ENCODE data around the gene ZNF524.
"Not testable (repeated sequence)": the region's sequence is repeated elsewhere in the genome, so short reads cannot be mapped to it uniquely, and the experiment has no call there.

Gene ZNF524

GRCh38 chr19:55567708-55568328, 32.3 kb upstream of the ZNF524 start:
- no peak for DNase-seq (ENCODE audit: extremely low spot score)
- POLR2A ChIA-PET: interaction anchor here (0.6 kb wide), 1 partner anchor 13 kb away, joined by 3 read pairs; the partner anchor contains the start of gene ZNF579
- TF ChIP-seq TARDBP (IDR thresholded peaks at IDR 0.05): no peak
- no peak for TF ChIP-seq ARNT (IDR thresholded peaks at IDR 0.05)
- TF ChIP-seq FOXK2 (IDR thresholded peaks at IDR 0.05): no peak
- no peak for TF ChIP-seq L3MBTL2 (conservative IDR thresholded peaks at IDR 0.05)
- no peak for TF ChIP-seq ZNF384 (IDR thresholded peaks at IDR 0.05)
- no peak for TF ChIP-seq CTBP1 (IDR thresholded peaks at IDR 0.05; ENCODE audit: borderline replicate concordance)
- TF ChIP-seq ELF4 (IDR thresholded peaks at IDR 0.05): no peak
- no peak for TF ChIP-seq LEF1 (IDR thresholded peaks at IDR 0.05; ENCODE audit: borderline replicate concordance)
- no peak for TF ChIP-seq BHLHE40 (IDR thresholded peaks at IDR 0.05; ENCODE audit: borderline replicate concordance)
- no peak for TF ChIP-seq SUZ12 (IDR thresholded peaks at IDR 0.05)
- TF ChIP-seq NFRKB (IDR thresholded peaks at IDR 0.05): no peak
- TF ChIP-seq SP1 (IDR thresholded peaks at IDR 0.05): no peak
- TF ChIP-seq FOXM1 (IDR thresholded peaks at IDR 0.05; ENCODE audit: borderline replicate concordance): no peak
- no peak for TF ChIP-seq FOXA1 (IDR thresholded peaks at IDR 0.05)
- no peak for TF ChIP-seq HDGF (IDR thresholded peaks at IDR 0.05; ENCODE audit: borderline replicate concordance)
- no peak for TF ChIP-seq PKNOX1 (IDR thresholded peaks at IDR 0.05)
- CTCF ChIA-PET: no interaction called here

GRCh38 chr19:55569477-55569876, 30.6 kb upstream of the ZNF524 start:
- DNase-seq (ENCODE audit: extremely low spot score); POLR2A ChIA-PET; CTCF ChIA-PET: not testable (repeated sequence)

GRCh38 chr19:55573929-55574328, 26.2 kb upstream of the ZNF524 start:
- POLR2A ChIA-PET: interaction anchor here (1.4 kb wide), 1 partner anchor 25 kb away, joined by 5 read pairs; the partner anchor contains the start of gene FIZ1
- DNase-seq (ENCODE audit: extremely low spot score): not testable (repeated sequence)
- CTCF ChIA-PET: interaction anchor here (0.7 kb wide), 1 partner anchor 33 kb away, joined by 3 read pairs; no protein-coding TSS in a partner anchor

- POLR2A ChIA-PET: no interaction called here
- DNase-seq (ENCODE audit: extremely low spot score): no peak
- TF ChIP-seq SUZ12 (IDR thresholded peaks at IDR 0.05): no peak
- no peak for TF ChIP-seq LEF1 (IDR thresholded peaks at IDR 0.05; ENCODE audit: borderline replicate concordance)
- TF ChIP-seq FOXM1 (IDR thresholded peaks at IDR 0.05; ENCODE audit: borderline replicate concordance): no peak
- no peak for TF ChIP-seq ARNT (IDR thresholded peaks at IDR 0.05)
- TF ChIP-seq NFRKB (IDR thresholded peaks at IDR 0.05): no peak
- TF ChIP-seq TARDBP (IDR thresholded peaks at IDR 0.05): no peak
- TF ChIP-seq ZNF384 (IDR thresholded peaks at IDR 0.05): no peak
- TF ChIP-seq ELF4 (IDR thresholded peaks at IDR 0.05): no peak
- TF ChIP-seq SP1 (IDR thresholded peaks at IDR 0.05): no peak
- TF ChIP-seq PKNOX1 (IDR thresholded peaks at IDR 0.05): no peak
- CTCF ChIA-PET: no interaction called here
These were observed 23.3 kb upstream of the ZNF524 start for GRCh38 chr19:55576746-55577145.

DNA sequence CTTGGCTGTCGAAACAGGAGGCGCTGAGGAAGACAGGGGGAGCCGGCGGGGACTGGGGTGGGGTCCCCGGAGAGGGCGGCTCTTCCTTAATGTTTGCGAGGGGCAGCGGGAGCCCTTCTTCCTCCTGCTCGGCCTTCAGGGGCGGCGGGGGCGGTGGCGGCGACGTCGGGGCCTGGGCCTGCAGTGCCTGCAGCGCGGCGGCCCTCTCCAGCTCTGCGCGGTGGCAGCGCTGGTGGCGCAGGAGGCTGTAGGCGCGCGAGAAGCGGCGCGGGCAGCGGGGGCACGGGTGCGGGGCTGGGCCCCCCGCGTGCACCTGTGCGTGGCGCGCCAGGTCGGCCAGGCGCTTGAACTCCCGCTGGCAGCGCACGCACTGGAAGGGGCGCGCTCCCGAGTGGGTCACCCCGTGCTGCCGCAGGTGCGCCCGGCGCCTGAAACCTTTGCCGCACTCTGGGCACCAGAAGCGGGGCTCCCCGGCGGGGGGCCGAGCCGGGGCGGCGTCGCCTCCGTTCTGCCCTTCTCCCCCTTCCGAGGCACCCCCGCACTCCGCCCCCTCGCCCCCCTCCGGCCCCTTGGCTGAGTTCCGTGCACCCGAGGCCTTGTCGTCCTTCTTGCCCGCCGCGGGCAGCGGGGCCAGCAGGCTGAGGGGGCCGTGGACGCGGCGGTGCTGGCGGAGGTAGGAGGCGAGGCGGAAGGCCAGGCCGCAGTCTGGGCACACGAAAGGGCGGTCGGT, 21.9 kb upstream of the ZNF524 start:
- TF ChIP-seq LEF1 (IDR thresholded peaks at IDR 0.05; ENCODE audit: borderline replicate concordance) (no peak), NFRKB (IDR thresholded peaks at IDR 0.05) (no peak), FOXA1 (IDR thresholded peaks at IDR 0.05) (no peak), CTBP1 (IDR thresholded peaks at IDR 0.05; ENCODE audit: borderline replicate concordance) (no peak), TARDBP (IDR thresholded peaks at IDR 0.05) (no peak), BHLHE40 (IDR thresholded peaks at IDR 0.05; ENCODE audit: borderline replicate concordance) (no peak), FOXK2 (IDR thresholded peaks at IDR 0.05) (no peak), ARNT (IDR thresholded peaks at IDR 0.05) (no peak), L3MBTL2 (conservative IDR thresholded peaks at IDR 0.05) (no peak), PKNOX1 (IDR thresholded peaks at IDR 0.05) (no peak)
- POLR2A ChIA-PET: no interaction called here
- DNase-seq (ENCODE audit: extremely low spot score): no peak
- CTCF ChIA-PET: no interaction called here

GRCh38 chr19:55578761-55579747, 21.0 kb upstream of the ZNF524 start:
- ChIA-PET CTCF (no interaction called here), POLR2A (no interaction called here)
- TF ChIP-seq BHLHE40 (IDR thresholded peaks at IDR 0.05; ENCODE audit: borderline replicate concordance) (no peak), PKNOX1 (IDR thresholded peaks at IDR 0.05) (no peak), FOXM1 (IDR thresholded peaks at IDR 0.05; ENCODE audit: borderline replicate concordance) (no peak), TARDBP (IDR thresholded peaks at IDR 0.05) (no peak), ELF4 (IDR thresholded peaks at IDR 0.05) (no peak), FOXK2 (IDR thresholded peaks at IDR 0.05) (no peak), L3MBTL2 (conservative IDR thresholded peaks at IDR 0.05) (no peak), CTBP1 (IDR thresholded peaks at IDR 0.05; ENCODE audit: borderline replicate concordance) (no peak), FOXA1 (IDR thresholded peaks at IDR 0.05) (no peak), SP1 (IDR thresholded peaks at IDR 0.05) (no peak)
- no peak for DNase-seq (ENCODE audit: extremely low spot score)

Measured in HEK293T (cell line).